ENCODE data around the gene RETREG3.

GRCh38 chr17:42623271-42623670 is 14.1 kb upstream of the RETREG3 start:
- no peak for TF ChIP-seq EZH2 (IDR thresholded peaks at IDR 0.05)
- no peak for TF ChIP-seq POLR2AphosphoS5 (IDR thresholded peaks at IDR 0.05; ENCODE audit: borderline replicate concordance, low read depth, low read length)
- no peak for TF ChIP-seq FOXP2 (optimal IDR thresholded peaks at IDR 0.05; ENCODE audit: control extremely low read depth, extremely low read length, insufficient read depth)

All from SK-N-MC (cell line).